ENCODE results near the gene BCOR. TPM values are rescaled to one million over a fixed set of nuclear protein-coding genes. Genes with fewer than 3 reads are reported as not detected.

The BCOR gene
- total and polyA plus RNA-seq, 2 of the 4 experiments (the other 2 are of a cell fraction), result 7.5 to 9.0 TPM

- H3K14ac ChIP-seq (replicated peaks; ENCODE audit: low read depth, low read length), result no peak overlapping the region
- ATAC-seq (ENCODE audit: low read depth) (no peak), DNase-seq (no peak)
- TF ChIP-seq RCOR1 (IDR thresholded peaks at IDR 0.05; ENCODE audit: insufficient replicate concordance, low read length), result no peak
- no peak for TF ChIP-seq CHD1 (IDR thresholded peaks at IDR 0.05; ENCODE audit: low read depth, low read length)
- no peak for TF ChIP-seq FOS (IDR thresholded peaks at IDR 0.05; ENCODE audit: low read depth, low read length)
- TF ChIP-seq ELK1 (IDR thresholded peaks at IDR 0.05; ENCODE audit: borderline replicate concordance, low read depth, low read length), result no peak
- no peak for TF ChIP-seq CEBPB (IDR thresholded peaks at IDR 0.05; ENCODE audit: low read depth, low read length)
- TF ChIP-seq NFE2L2 (IDR thresholded peaks at IDR 0.05; ENCODE audit: low read depth, low read length), result no peak
- TF ChIP-seq SMC3 (IDR thresholded peaks at IDR 0.05; ENCODE audit: low read depth, low read length), result no peak
- TF ChIP-seq USF2 (IDR thresholded peaks at IDR 0.05; ENCODE audit: low read depth, low read length), result no peak
- no peak for TF ChIP-seq RAD21 (IDR thresholded peaks at IDR 0.05; ENCODE audit: low read length)
- TF ChIP-seq POLR2A (IDR thresholded peaks at IDR 0.05; ENCODE audit: low read depth, low read length), result no peak
- no peak for TF ChIP-seq CTCF (conservative IDR thresholded peaks at IDR 0.05; ENCODE audit: low read depth, low read length)
- no peak for TF ChIP-seq MAZ (IDR thresholded peaks at IDR 0.05; ENCODE audit: borderline replicate concordance, low read depth, low read length)
- no peak for TF ChIP-seq MXI1 (IDR thresholded peaks at IDR 0.05; ENCODE audit: borderline replicate concordance, low read depth, low read length)
- no peaks in the 10 kb centered on the region for H3K9me3 ChIP-seq (ENCODE audit: control insufficient read depth, insufficient read depth, low read length)
- H4K20me1 ChIP-seq (ENCODE audit: insufficient read depth, low read length), result peaks cover 20% of the 10 kb centered on the region
- no peak overlapping the region for H3K4me2 ChIP-seq (ENCODE audit: low read depth, low read length)
- BruUV-seq (replicated peaks), result no TSS peak
- H2BK15ac ChIP-seq (ENCODE audit: low read depth, low read length), result no peak overlapping the region
- no peak overlapping the region for H3K27ac ChIP-seq (ENCODE audit: insufficient read depth, low read length)
- ChIA-PET POLR2A (ENCODE audit: unreplicated experiment) (no interaction called here), CTCF (no interaction called here)
- H2BK120ac ChIP-seq (ENCODE audit: low read depth, low read length), result no peak overlapping the region
- H3K4ac ChIP-seq (ENCODE audit: low read depth, low read length), result no peak overlapping the region
- no peak overlapping the region for H2AK5ac ChIP-seq (ENCODE audit: low read depth, low read length)
- H3K18ac ChIP-seq (ENCODE audit: low read depth, low read length), result no peak overlapping the region
- no peak overlapping the region for H4K91ac ChIP-seq (ENCODE audit: insufficient read depth, low read depth, low read length)
- intact Hi-C loops (cut with micrococcal nuclease) (no loop called here), dilution Hi-C loops (cut with HindIII; ENCODE audit: low sequenced_read_pairs, unreplicated experiment) (no loop called here), in situ Hi-C loops (cut with MboI; ENCODE audit: low sequenced_read_pairs) (no loop called here)
- H3K4me3 ChIP-seq (ENCODE audit: insufficient read depth, low read depth, low read length), result no peak overlapping the region
- H4K8ac ChIP-seq (ENCODE audit: low read depth in 2 of 2, low read length in 2 of 2), result no peak overlapping the region
- no peak overlapping the region for H2BK20ac ChIP-seq (ENCODE audit: low read depth, low read length)
- H3K56ac ChIP-seq (ENCODE audit: extremely low read depth, insufficient read depth, low read length), result no peak overlapping the region
- no peak overlapping the region for H4K5ac ChIP-seq (ENCODE audit: low read depth, low read length)
- no CpG with 5 or more reads among the region's 7 CpGs for WGBS, 2 experiments (ENCODE audit: extremely low coverage in 2 of 2, insufficient read length in 1 of 2)
- no peak overlapping the region for H3K23ac ChIP-seq (ENCODE audit: low read depth, low read length)
- H2BK5ac ChIP-seq (ENCODE audit: low read depth, low read length, poor library complexity, severe bottlenecking), result no peak overlapping the region
- peaks cover 3% of the 10 kb centered on the region; the same call in 1 of the 2 replicates for H3K4me1 ChIP-seq (ENCODE audit: control insufficient read depth, insufficient read depth, low read length)
- no peaks in the 10 kb centered on the region for H3K9me1 ChIP-seq (ENCODE audit: insufficient read depth, low read length)
- H3K27me3 ChIP-seq (ENCODE audit: control insufficient read depth, insufficient read depth, low read length), result no peaks in the 10 kb centered on the region
- H3K79me1 ChIP-seq (ENCODE audit: low read depth in 1 of 2, low read length in 2 of 2), result peaks cover 6 to 21% of the 10 kb centered on the region in 2 experiments; a peak in 2 of 4 replicates
- H2AK9ac ChIP-seq (replicated peaks; ENCODE audit: low read depth, low read length, poor library complexity), result no peak overlapping the region
- H3K9ac ChIP-seq (ENCODE audit: low read depth, low read length), result no peak overlapping the region
- peaks cover 22% of the 10 kb centered on the region for H3K36me3 ChIP-seq (ENCODE audit: control insufficient read depth, insufficient read depth, low read length)
- H2AFZ ChIP-seq (replicated peaks; ENCODE audit: low read length, poor library complexity), result no peak overlapping the region
These were observed 19.9 kb downstream of the BCOR start for GRCh38 chrX:40077906-40078305.
